Fibroblast of pulmonary artery (primary cell): Measurements from ENCODE around the gene NXPH4.

Experiments
- DNase-seq: peaks from one replicate; pipeline ENCODE4 v3.0.0-alpha.2; 2010; ENCODE audit warnings: low read depth
- H3K4me3 ChIP-seq: replicated peaks from 2 replicates; pipeline ENCODE4 v1.5.1; 2011; ENCODE audit warnings: low read depth, mild to moderate bottlenecking, control low read depth, low read length, moderate library complexity
- TF ChIP-seq, protein P1 (sequence below): IDR thresholded peaks from 2 replicates; pipeline ENCODE4 v1.5.1; 2011; ENCODE audit warnings: mild to moderate bottlenecking, control low read depth, low read length, inconsistent platforms; ENCODE audit errors: missing control alignments

NXPH4 gene

DNA sequence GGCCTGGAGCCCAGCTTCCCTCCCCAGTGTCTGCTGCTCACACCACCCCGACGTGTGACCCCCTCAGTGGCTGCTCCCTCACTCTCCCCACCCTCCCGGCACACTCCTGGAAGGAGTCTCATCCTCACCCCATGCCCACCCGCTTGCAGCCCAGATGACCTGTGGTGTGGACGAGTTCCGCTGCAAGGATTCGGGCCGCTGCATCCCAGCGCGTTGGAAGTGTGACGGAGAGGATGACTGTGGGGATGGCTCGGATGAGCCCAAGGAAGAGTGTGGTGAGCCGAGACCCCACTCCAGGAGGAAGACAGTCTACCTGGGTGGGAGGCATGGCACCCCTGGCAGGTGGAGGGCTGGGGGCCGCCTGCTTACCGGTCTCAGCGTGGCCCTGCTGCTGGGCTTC is 15.0 kb upstream of the NXPH4 start:
- H3K4me3 ChIP-seq, result no peak overlapping the region
- no peak for DNase-seq
- TF ChIP-seq, protein P1, sequence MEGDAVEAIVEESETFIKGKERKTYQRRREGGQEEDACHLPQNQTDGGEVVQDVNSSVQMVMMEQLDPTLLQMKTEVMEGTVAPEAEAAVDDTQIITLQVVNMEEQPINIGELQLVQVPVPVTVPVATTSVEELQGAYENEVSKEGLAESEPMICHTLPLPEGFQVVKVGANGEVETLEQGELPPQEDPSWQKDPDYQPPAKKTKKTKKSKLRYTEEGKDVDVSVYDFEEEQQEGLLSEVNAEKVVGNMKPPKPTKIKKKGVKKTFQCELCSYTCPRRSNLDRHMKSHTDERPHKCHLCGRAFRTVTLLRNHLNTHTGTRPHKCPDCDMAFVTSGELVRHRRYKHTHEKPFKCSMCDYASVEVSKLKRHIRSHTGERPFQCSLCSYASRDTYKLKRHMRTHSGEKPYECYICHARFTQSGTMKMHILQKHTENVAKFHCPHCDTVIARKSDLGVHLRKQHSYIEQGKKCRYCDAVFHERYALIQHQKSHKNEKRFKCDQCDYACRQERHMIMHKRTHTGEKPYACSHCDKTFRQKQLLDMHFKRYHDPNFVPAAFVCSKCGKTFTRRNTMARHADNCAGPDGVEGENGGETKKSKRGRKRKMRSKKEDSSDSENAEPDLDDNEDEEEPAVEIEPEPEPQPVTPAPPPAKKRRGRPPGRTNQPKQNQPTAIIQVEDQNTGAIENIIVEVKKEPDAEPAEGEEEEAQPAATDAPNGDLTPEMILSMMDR, result no peak

DNA sequence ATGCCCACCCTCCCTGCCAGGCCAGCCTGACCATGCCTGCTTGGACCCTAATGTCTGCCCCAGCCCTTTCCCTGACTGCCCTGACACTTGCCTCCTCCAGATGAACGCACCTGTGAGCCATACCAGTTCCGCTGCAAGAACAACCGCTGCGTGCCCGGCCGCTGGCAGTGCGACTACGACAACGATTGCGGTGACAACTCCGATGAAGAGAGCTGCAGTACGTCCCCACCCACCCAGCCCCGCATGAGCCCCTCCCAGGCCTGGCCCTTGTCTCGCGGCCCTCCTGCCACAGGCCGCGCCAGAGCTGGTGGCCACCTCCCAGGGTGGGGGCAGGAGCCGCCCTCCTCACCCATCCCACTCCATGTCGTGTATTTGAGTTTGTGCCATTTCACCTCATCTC is 14.3 kb upstream of the NXPH4 start:
- no peak for DNase-seq
- H3K4me3 ChIP-seq, result no peak overlapping the region
- TF ChIP-seq, protein P1, result no peak

GRCh38 chr12:57203201-57203600 is 13.4 kb upstream of the NXPH4 start:
- H3K4me3 ChIP-seq, result no peak overlapping the region
- TF ChIP-seq, protein P1, result no peak
- DNase-seq, result no peak

DNA sequence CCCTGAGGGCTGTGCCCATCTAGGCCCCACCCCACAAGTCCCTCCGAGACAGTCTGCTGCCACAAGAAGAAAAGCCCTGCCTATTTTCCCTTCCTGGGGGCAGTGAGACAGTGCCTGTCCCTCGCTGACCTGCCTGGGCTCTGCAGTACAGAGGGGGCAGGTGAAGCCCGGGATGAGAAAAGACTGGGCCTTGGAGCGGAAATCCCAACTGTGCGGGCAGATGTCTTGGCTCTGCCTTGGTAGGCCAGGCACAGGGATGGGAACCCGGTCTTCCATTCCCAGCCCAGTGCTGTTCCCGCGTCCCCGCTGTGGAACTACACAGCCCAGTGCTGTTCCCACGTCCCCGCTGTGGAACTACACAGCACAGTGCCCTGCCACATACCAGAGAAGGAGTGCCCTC is 12.8 kb upstream of the NXPH4 start:
- no peak for DNase-seq
- TF ChIP-seq, protein P1, result no peak
- no peak overlapping the region for H3K4me3 ChIP-seq

DNA sequence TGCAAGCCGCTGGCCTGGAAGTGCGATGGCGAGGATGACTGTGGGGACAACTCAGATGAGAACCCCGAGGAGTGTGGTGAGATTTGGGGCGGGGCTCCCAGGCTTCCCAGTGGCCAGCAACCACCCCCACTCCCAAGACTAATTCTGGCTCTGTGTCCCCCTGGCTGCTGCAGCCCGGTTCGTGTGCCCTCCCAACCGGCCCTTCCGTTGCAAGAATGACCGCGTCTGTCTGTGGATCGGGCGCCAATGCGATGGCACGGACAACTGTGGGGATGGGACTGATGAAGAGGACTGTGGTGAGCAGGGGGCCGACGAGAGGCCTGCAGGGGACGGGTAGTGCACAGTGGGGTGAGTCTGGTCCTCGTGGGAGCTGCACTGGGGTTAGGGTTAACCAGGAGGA is 12.1 kb upstream of the NXPH4 start:
- no peak for DNase-seq
- TF ChIP-seq, protein P1, result no peak
- no peak overlapping the region for H3K4me3 ChIP-seq

DNA sequence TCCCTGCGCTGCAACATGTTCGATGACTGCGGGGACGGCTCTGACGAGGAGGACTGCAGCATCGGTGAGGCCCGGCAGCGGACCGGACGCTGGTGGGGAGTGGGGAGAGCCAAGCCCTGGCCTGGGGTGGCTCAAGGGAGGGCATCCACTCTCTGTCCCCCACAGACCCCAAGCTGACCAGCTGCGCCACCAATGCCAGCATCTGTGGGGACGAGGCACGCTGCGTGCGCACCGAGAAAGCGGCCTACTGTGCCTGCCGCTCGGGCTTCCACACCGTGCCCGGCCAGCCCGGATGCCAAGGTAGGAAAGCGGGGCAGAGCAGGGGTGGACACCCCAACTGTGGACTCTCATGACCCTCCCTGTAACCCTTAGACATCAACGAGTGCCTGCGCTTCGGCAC is 11.4 kb upstream of the NXPH4 start:
- TF ChIP-seq, protein P1, result no peak
- DNase-seq, result no peak
- no peak overlapping the region for H3K4me3 ChIP-seq

- TF ChIP-seq, protein P1, result no peak
- no peak overlapping the region for H3K4me3 ChIP-seq
- no peak for DNase-seq
These were observed 10.7 kb upstream of the NXPH4 start for GRCh38 chr12:57205931-57206330.
